IPS-NIHi7 (cell line): ENCODE measurements around the gene USE1.

Experiments
- DNase-seq: peaks from one replicate; pipeline ENCODE4 v3.0.0; 2012; ENCODE audit warnings: mixed read lengths; ENCODE audit errors: extremely low spot score

USE1 gene

GRCh38 chr19:17256130-17256529, 41.0 kb downstream of the USE1 start:
- DNase-seq: no peak

GRCh38 chr19:17259118-17259780, 44.1 kb downstream of the USE1 start:
- DNase-seq: no peak

- no peak for DNase-seq
Measured at GRCh38 chr19:17259934-17260333, 44.8 kb downstream of the USE1 start.

GRCh38 chr19:17260842-17261325, 45.7 kb downstream of the USE1 start:
- peak; percentile 93 for DNase-seq

- DNase-seq: no peak
Measured at GRCh38 chr19:17262557-17262956, 47.4 kb downstream of the USE1 start.

- no peak for DNase-seq
Measured at GRCh38 chr19:17263712-17264640, 48.8 kb downstream of the USE1 start.

- DNase-seq: peak; percentile 68
Measured at GRCh38 chr19:17264641-17264979, 49.5 kb downstream of the USE1 start, which contains the start of gene USHBP1. Gene USHBP1 (minus strand): TSS chr19:17264745. CDS start chr19:17264299, 446 bp downstream.

- DNase-seq: no peak
Measured at GRCh38 chr19:17266026-17266425, 50.9 kb downstream of the USE1 start.

GRCh38 chr19:17266589-17266974, 51.4 kb downstream of the USE1 start:
- DNase-seq: no peak

GRCh38 chr19:17266975-17267788, 52.0 kb downstream of the USE1 start, which contains the start of gene BABAM1:
Gene BABAM1 (plus strand): TSS chr19:17267443. CDS start chr19:17268807, 1,364 bp downstream.
- peak; percentile 99 for DNase-seq

- no peak for DNase-seq
Measured at GRCh38 chr19:17268754-17269153, 53.6 kb downstream of the USE1 start.
